ENCODE measurements around the gene GRIK1.

The GRIK1 gene

GRCh38 chr21:29534448-29534847 lies 405.3 kb downstream of the GRIK1 start:
- no peaks in the 10 kb centered on the region for H3K4me1 ChIP-seq (ENCODE audit: insufficient read depth, poor library complexity, severe bottlenecking)
- TF ChIP-seq CTCF (IDR thresholded peaks at IDR 0.05; ENCODE audit: poor library complexity, severe bottlenecking) = no peak
- H3K4me3 ChIP-seq (ENCODE audit: severe bottlenecking) = no peak overlapping the region
- no peak for DNase-seq (ENCODE audit: low spot score)
- H3K36me3 ChIP-seq (ENCODE audit: low read depth) = no peaks in the 10 kb centered on the region
- no peak for ATAC-seq (ENCODE audit: low read depth)
- no peaks in the 10 kb centered on the region for H3K9me3 ChIP-seq (ENCODE audit: severe bottlenecking)
- H3K27me3 ChIP-seq (ENCODE audit: insufficient read depth, poor library complexity, severe bottlenecking) = no peaks in the 10 kb centered on the region
- H3K27ac ChIP-seq (ENCODE audit: poor library complexity, severe bottlenecking) = no peak overlapping the region

- no peak for ATAC-seq (ENCODE audit: low read depth)
- Histone ChIP-seq H3K27ac (ENCODE audit: poor library complexity, severe bottlenecking) (no peak overlapping the region), H3K4me1 (ENCODE audit: insufficient read depth, poor library complexity, severe bottlenecking) (no peaks in the 10 kb centered on the region), H3K4me3 (ENCODE audit: severe bottlenecking) (no peak overlapping the region), H3K9me3 (ENCODE audit: severe bottlenecking) (no peaks in the 10 kb centered on the region), H3K36me3 (ENCODE audit: low read depth) (no peaks in the 10 kb centered on the region), H3K27me3 (ENCODE audit: insufficient read depth, poor library complexity, severe bottlenecking) (no peaks in the 10 kb centered on the region)
- no peak for DNase-seq (ENCODE audit: low spot score)
- no peak for TF ChIP-seq CTCF (IDR thresholded peaks at IDR 0.05; ENCODE audit: poor library complexity, severe bottlenecking)
Measured at GRCh38 chr21:29529139-29529538, 410.7 kb downstream of the GRIK1 start.

GRCh38 chr21:29526545-29526944 lies 413.3 kb downstream of the GRIK1 start:
- Histone ChIP-seq H3K27me3 (ENCODE audit: insufficient read depth, poor library complexity, severe bottlenecking) (no peaks in the 10 kb centered on the region), H3K36me3 (ENCODE audit: low read depth) (no peaks in the 10 kb centered on the region), H3K4me3 (ENCODE audit: severe bottlenecking) (no peak overlapping the region), H3K27ac (ENCODE audit: poor library complexity, severe bottlenecking) (no peak overlapping the region), H3K4me1 (ENCODE audit: insufficient read depth, poor library complexity, severe bottlenecking) (no peaks in the 10 kb centered on the region), H3K9me3 (ENCODE audit: severe bottlenecking) (no peaks in the 10 kb centered on the region)
- ATAC-seq (ENCODE audit: low read depth) = no peak
- DNase-seq (ENCODE audit: low spot score) = no peak
- no peak for TF ChIP-seq CTCF (IDR thresholded peaks at IDR 0.05; ENCODE audit: poor library complexity, severe bottlenecking)

- ATAC-seq (ENCODE audit: low read depth) = no peak
- no peak for TF ChIP-seq CTCF (IDR thresholded peaks at IDR 0.05; ENCODE audit: poor library complexity, severe bottlenecking)
- Histone ChIP-seq H3K36me3 (ENCODE audit: low read depth) (no peaks in the 10 kb centered on the region), H3K9me3 (ENCODE audit: severe bottlenecking) (no peaks in the 10 kb centered on the region), H3K4me1 (ENCODE audit: insufficient read depth, poor library complexity, severe bottlenecking) (no peaks in the 10 kb centered on the region), H3K4me3 (ENCODE audit: severe bottlenecking) (no peak overlapping the region), H3K27me3 (ENCODE audit: insufficient read depth, poor library complexity, severe bottlenecking) (no peaks in the 10 kb centered on the region), H3K27ac (ENCODE audit: poor library complexity, severe bottlenecking) (no peak overlapping the region)
- DNase-seq (ENCODE audit: low spot score) = no peak
Measured at GRCh38 chr21:29524055-29524454, 415.7 kb downstream of the GRIK1 start.

- no peak for TF ChIP-seq CTCF (IDR thresholded peaks at IDR 0.05; ENCODE audit: poor library complexity, severe bottlenecking)
- Histone ChIP-seq H3K27ac (ENCODE audit: poor library complexity, severe bottlenecking) (no peak overlapping the region), H3K27me3 (ENCODE audit: insufficient read depth, poor library complexity, severe bottlenecking) (no peaks in the 10 kb centered on the region), H3K36me3 (ENCODE audit: low read depth) (no peaks in the 10 kb centered on the region), H3K4me3 (ENCODE audit: severe bottlenecking) (no peak overlapping the region), H3K4me1 (ENCODE audit: insufficient read depth, poor library complexity, severe bottlenecking) (no peaks in the 10 kb centered on the region), H3K9me3 (ENCODE audit: severe bottlenecking) (no peaks in the 10 kb centered on the region)
- no peak for DNase-seq (ENCODE audit: low spot score)
- ATAC-seq (ENCODE audit: low read depth) = no peak
Measured at GRCh38 chr21:29523646-29524045, 416.1 kb downstream of the GRIK1 start.
